ENCODE results near the gene PCSK6.

Gene PCSK6

GRCh38 chr15:101429646-101430045, 59.9 kb downstream of the PCSK6 start:
- Histone ChIP-seq H3K27me3 (ENCODE audit: insufficient read depth, poor library complexity, severe bottlenecking) (no peaks in the 10 kb centered on the region), H3K4me3 (replicated peaks; ENCODE audit: insufficient read depth, low read length) (no peak overlapping the region), H3K27ac (replicated peaks) (no peak overlapping the region)
- DNase-seq (ENCODE audit: low read depth in 1 of 2, low spot score in 1 of 2): no peak
- no peak for TF ChIP-seq CTCF (IDR thresholded peaks at IDR 0.05; ENCODE audit: insufficient read depth, low read length)
- no peak for TF ChIP-seq POLR2AphosphoS5 (IDR thresholded peaks at IDR 0.05; ENCODE audit: low read depth)
- TF ChIP-seq SPI1 (IDR thresholded peaks at IDR 0.05; ENCODE audit: borderline replicate concordance, low read depth): no peak
- TF ChIP-seq GABPA (IDR thresholded peaks at IDR 0.05; ENCODE audit: low read depth): no peak

GRCh38 chr15:101429191-101429590, 60.3 kb downstream of the PCSK6 start:
- no peak for DNase-seq (ENCODE audit: low read depth in 1 of 2, low spot score in 1 of 2)
- no peak for TF ChIP-seq REST (IDR thresholded peaks at IDR 0.05; ENCODE audit: insufficient replicate concordance, low read depth)
- TF ChIP-seq POLR2AphosphoS5 (IDR thresholded peaks at IDR 0.05; ENCODE audit: low read depth): no peak
- no peak for TF ChIP-seq CTCF (IDR thresholded peaks at IDR 0.05; ENCODE audit: insufficient read depth, low read length)
- no peak for TF ChIP-seq GABPA (IDR thresholded peaks at IDR 0.05; ENCODE audit: low read depth)
- H3K27me3 ChIP-seq (ENCODE audit: insufficient read depth, poor library complexity, severe bottlenecking): no peaks in the 10 kb centered on the region
- H3K4me3 ChIP-seq (replicated peaks; ENCODE audit: insufficient read depth, low read length): no peak overlapping the region
- no peak overlapping the region for H3K27ac ChIP-seq (replicated peaks)

- no peak overlapping the region for H3K4me3 ChIP-seq (replicated peaks; ENCODE audit: insufficient read depth, low read length)
- TF ChIP-seq REST (IDR thresholded peaks at IDR 0.05; ENCODE audit: insufficient replicate concordance, low read depth) (no peak), POLR2AphosphoS5 (IDR thresholded peaks at IDR 0.05; ENCODE audit: low read depth) (no peak), SPI1 (IDR thresholded peaks at IDR 0.05; ENCODE audit: borderline replicate concordance, low read depth) (no peak), GABPA (IDR thresholded peaks at IDR 0.05; ENCODE audit: low read depth) (no peak), CTCF (IDR thresholded peaks at IDR 0.05; ENCODE audit: insufficient read depth, low read length) (no peak)
- no peak for DNase-seq (ENCODE audit: low read depth in 1 of 2, low spot score in 1 of 2)
- H3K27ac ChIP-seq (replicated peaks): no peak overlapping the region
- no peaks in the 10 kb centered on the region for H3K27me3 ChIP-seq (ENCODE audit: insufficient read depth, poor library complexity, severe bottlenecking)
These were observed 60.7 kb downstream of the PCSK6 start for GRCh38 chr15:101428758-101429157.

All from HL-60 (cell line).